Trophoblast cell (in vitro differentiated cells and primary cell): ENCODE data around the gene RB1.

Experiments used
- DNase-seq, 2 donors: peaks; one replicate each; pipeline ENCODE4 v3.0.0-alpha.2; 2016
- H2AFZ ChIP-seq: 2 replicates; pipeline ENCODE4 v1.6.1; 2013; ENCODE audit warnings: low read length, moderate library complexity, mild to moderate bottlenecking; ENCODE audit not compliant: insufficient read depth, poor library complexity
- H2AK5ac ChIP-seq: 2 replicates; pipeline ENCODE4 v1.6.1; 2013; ENCODE audit warnings: mild to moderate bottlenecking, low read length
- H2BK120ac ChIP-seq: 2 replicates; pipeline ENCODE4 v1.6.1; 2013; ENCODE audit warnings: low read length, mild to moderate bottlenecking, moderate library complexity; ENCODE audit not compliant: insufficient read depth, poor library complexity
- H2BK12ac ChIP-seq: 2 replicates; pipeline ENCODE4 v1.6.1; 2013; ENCODE audit warnings: mild to moderate bottlenecking, low read length, moderate library complexity
- H2BK5ac ChIP-seq: 2 replicates; pipeline ENCODE4 v1.6.1; 2013; ENCODE audit warnings: low read length, low read depth, moderate library complexity, mild to moderate bottlenecking; ENCODE audit not compliant: poor library complexity
- H3K14ac ChIP-seq: 2 replicates; pipeline ENCODE4 v1.6.1; 2013; ENCODE audit warnings: mild to moderate bottlenecking, low read length
- H3K18ac ChIP-seq: 2 replicates; pipeline ENCODE4 v1.6.1; 2013; ENCODE audit warnings: mild to moderate bottlenecking, low read length
- H3K23ac ChIP-seq: 2 replicates; pipeline ENCODE4 v1.6.1; 2013; ENCODE audit warnings: low read length
- H3K27ac ChIP-seq: 2 replicates; pipeline ENCODE4 v1.5.1; 2013; ENCODE audit warnings: low read depth, mild to moderate bottlenecking, inconsistent platforms, low read length, moderate library complexity
- H3K27me3 ChIP-seq: 2 replicates; pipeline ENCODE4 v1.6.1; 2013; ENCODE audit warnings: inconsistent platforms, mild to moderate bottlenecking, low read length, moderate library complexity; ENCODE audit not compliant: insufficient read depth
- H3K36me3 ChIP-seq, 2 experiments: 1 replicate in 1 of 2; 2 replicates in 1 of 2; pipeline ENCODE4 v1.6.1; 2013; ENCODE audit warnings: low read length in 2 of 2, mild to moderate bottlenecking in 2 of 2, moderate library complexity in 1 of 2; ENCODE audit not compliant: insufficient read depth in 2 of 2, control insufficient read depth in 1 of 2
- H3K4ac ChIP-seq: 2 replicates; pipeline ENCODE4 v1.6.1; 2013; ENCODE audit warnings: low read depth, mild to moderate bottlenecking, low read length, moderate library complexity
- H3K4me1 ChIP-seq, 2 experiments: 1 replicate in 1 of 2; 2 replicates in 1 of 2; pipeline ENCODE4 v1.6.1; 2013; ENCODE audit warnings: low read length in 2 of 2, mild to moderate bottlenecking in 2 of 2, moderate library complexity in 1 of 2; ENCODE audit not compliant: insufficient read depth in 2 of 2, control insufficient read depth in 1 of 2
- H3K4me2 ChIP-seq: 2 replicates; pipeline ENCODE4 v1.6.1; 2013; ENCODE audit warnings: inconsistent platforms, mild to moderate bottlenecking, low read length, moderate library complexity
- H3K4me3 ChIP-seq: 2 replicates; pipeline ENCODE4 v1.5.1; 2013; ENCODE audit warnings: mild to moderate bottlenecking, low read depth, low read length, inconsistent platforms
- H3K79me1 ChIP-seq: one replicate; pipeline ENCODE4 v1.6.1; 2013; ENCODE audit warnings: low read length
- H3K79me2 ChIP-seq: 2 replicates; pipeline ENCODE4 v1.6.1; 2013; ENCODE audit warnings: low read length, mild to moderate bottlenecking; ENCODE audit not compliant: control insufficient read depth, insufficient read depth, poor library complexity
- H3K9ac ChIP-seq: 2 replicates; pipeline ENCODE4 v1.6.1; 2013; ENCODE audit warnings: mild to moderate bottlenecking, low read length
- H3K9me3 ChIP-seq: 2 replicates; pipeline ENCODE4 v1.6.1; 2013; ENCODE audit warnings: low read depth, mild to moderate bottlenecking, control low read depth, inconsistent platforms, low read length; ENCODE audit not compliant: insufficient read depth
- H4K12ac ChIP-seq: 2 replicates; pipeline ENCODE4 v1.6.1; 2013; ENCODE audit warnings: low read depth, mild to moderate bottlenecking, low read length, moderate library complexity
- H4K8ac ChIP-seq: 2 replicates; pipeline ENCODE4 v1.6.1; 2013; ENCODE audit warnings: low read depth, mild to moderate bottlenecking, low read length, moderate library complexity
- H4K91ac ChIP-seq: one replicate; pipeline ENCODE4 v1.6.1; 2013; ENCODE audit warnings: low read depth, mild to moderate bottlenecking, low read length, moderate library complexity
- WGBS: extraction: QIAGEN DNeasy Blood & Tissue Kit; methylation state at CpG from one replicate; pipeline ENCODE4 v1.1.7; 2013; ENCODE audit warnings: missing lambda C conversion rate; ENCODE audit not compliant: insufficient read length, insufficient coverage; ENCODE audit errors: extremely low coverage; 5-methylcytosine and 5-hydroxymethylcytosine counted together

The RB1 gene

GRCh38 chr13:48497669-48498068 is 194.1 kb downstream of the RB1 start:
- Histone ChIP-seq H3K9me3 (no peaks in the 10 kb centered on the region), H3K27ac (no peak overlapping the region), H4K91ac (no peak overlapping the region), H2AFZ (no peak overlapping the region), H3K4me1 (no peaks in the 10 kb centered on the region), H2AK5ac (no peak overlapping the region), H2BK12ac (no peak overlapping the region), H3K18ac (no peak overlapping the region), H3K4ac (no peak overlapping the region), H2BK5ac (no peak overlapping the region), H3K4me3 (no peak overlapping the region), H3K79me2 (no peaks in the 10 kb centered on the region), H4K12ac (no peak overlapping the region), H2BK120ac (no peak overlapping the region), H3K23ac (no peak overlapping the region), H3K9ac (no peak overlapping the region), H3K79me1 (no peaks in the 10 kb centered on the region), H4K8ac (no peak overlapping the region), H3K4me2 (no peak overlapping the region), H3K36me3 (no peaks in the 10 kb centered on the region), H3K14ac (no peak overlapping the region), H3K27me3 (no peaks in the 10 kb centered on the region)
- WGBS = no CpG with 5 or more reads among the region's 2 CpGs
- no peak for DNase-seq

GRCh38 chr13:48500652-48501197 is 197.2 kb downstream of the RB1 start:
- Histone ChIP-seq H2AFZ (no peak overlapping the region), H3K4me1 (no peaks in the 10 kb centered on the region), H3K36me3 (no peaks in the 10 kb centered on the region), H2AK5ac (no peak overlapping the region), H3K18ac (no peak overlapping the region), H4K8ac (no peak overlapping the region), H3K9ac (no peak overlapping the region), H3K27me3 (no peaks in the 10 kb centered on the region), H3K14ac (no peak overlapping the region), H2BK12ac (no peak overlapping the region), H3K4me3 (no peak overlapping the region), H2BK120ac (no peak overlapping the region), H3K4me2 (no peak overlapping the region), H4K91ac (no peak overlapping the region), H4K12ac (no peak overlapping the region), H2BK5ac (no peak overlapping the region), H3K23ac (no peak overlapping the region), H3K79me2 (no peaks in the 10 kb centered on the region), H3K9me3 (no peaks in the 10 kb centered on the region), H3K27ac (no peak overlapping the region), H3K4ac (no peak overlapping the region), H3K79me1 (no peaks in the 10 kb centered on the region)
- no CpG with 5 or more reads among the region's 4 CpGs for WGBS
- peak; percentile 60 to 85 for DNase-seq

DNA sequence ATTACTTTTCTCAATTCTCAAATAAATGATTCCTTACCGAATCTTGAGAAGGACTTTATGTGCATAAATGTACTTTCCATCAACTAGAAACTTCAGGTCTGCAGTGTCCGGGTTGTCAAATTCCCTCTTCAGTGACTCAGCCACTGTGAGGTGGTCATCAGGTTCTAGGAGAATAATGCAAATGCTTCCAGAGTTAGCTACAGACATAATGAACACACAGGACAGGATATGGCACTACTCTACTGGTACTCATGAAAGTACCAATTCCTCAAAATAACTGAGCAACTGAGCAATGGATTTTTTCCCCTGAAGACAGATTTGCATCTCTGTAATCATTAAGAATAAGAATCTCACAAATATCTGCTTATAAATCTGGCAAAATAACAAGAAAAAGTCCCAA is 198.2 kb downstream of the RB1 start:
- no peak overlapping the region for H3K4me2 ChIP-seq
- H3K9ac ChIP-seq = no peak overlapping the region
- H2BK120ac ChIP-seq = no peak overlapping the region
- no peak overlapping the region for H3K4ac ChIP-seq
- WGBS = no CpG with 5 or more reads among the region's 2 CpGs
- no peak overlapping the region for H3K27ac ChIP-seq
- no peaks in the 10 kb centered on the region for H3K9me3 ChIP-seq
- H2BK5ac ChIP-seq = no peak overlapping the region
- H3K79me2 ChIP-seq = no peaks in the 10 kb centered on the region
- no peaks in the 10 kb centered on the region for H3K4me1 ChIP-seq
- H4K8ac ChIP-seq = no peak overlapping the region
- no peaks in the 10 kb centered on the region for H3K36me3 ChIP-seq
- no peak overlapping the region for H3K18ac ChIP-seq
- H3K23ac ChIP-seq = no peak overlapping the region
- no peak overlapping the region for H4K91ac ChIP-seq
- no peak overlapping the region for H2AFZ ChIP-seq
- H4K12ac ChIP-seq = no peak overlapping the region
- H2AK5ac ChIP-seq = no peak overlapping the region
- no peaks in the 10 kb centered on the region for H3K27me3 ChIP-seq
- no peak for DNase-seq
- H3K4me3 ChIP-seq = no peak overlapping the region
- no peaks in the 10 kb centered on the region for H3K79me1 ChIP-seq
- no peak overlapping the region for H3K14ac ChIP-seq
- H2BK12ac ChIP-seq = no peak overlapping the region

DNA sequence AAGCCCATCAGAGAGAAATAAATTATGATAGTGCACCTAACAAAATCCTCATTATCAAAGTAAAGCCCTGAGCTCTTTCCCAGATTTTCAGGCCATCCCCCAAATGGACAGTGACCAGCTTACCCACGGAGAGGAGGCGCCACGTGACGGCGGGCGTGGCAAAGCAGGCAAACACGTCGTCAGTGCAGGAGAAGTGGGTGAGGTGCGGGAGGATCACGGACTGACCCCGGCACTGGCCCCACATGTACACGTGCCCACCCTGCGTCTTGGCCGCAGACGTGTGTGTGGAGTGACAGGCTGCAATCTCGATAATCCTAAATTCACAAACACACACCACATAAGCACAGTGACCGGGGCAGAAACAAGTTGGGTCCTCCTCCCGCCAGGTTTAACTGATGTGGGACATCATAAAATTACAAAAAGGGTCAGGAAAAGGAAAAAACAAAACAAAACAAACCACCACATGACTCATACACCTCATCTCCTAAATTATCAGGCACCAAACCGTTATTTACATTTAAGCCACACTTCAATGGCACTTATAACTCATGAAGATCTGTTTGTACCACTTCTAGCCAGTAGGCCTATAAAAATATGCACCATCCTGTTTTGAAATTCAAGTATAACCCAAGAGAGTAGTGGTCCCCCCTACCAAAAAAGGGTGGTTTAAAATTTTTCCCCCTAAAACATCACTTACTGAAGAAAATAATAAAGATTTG is 199.2 kb downstream of the RB1 start:
- Histone ChIP-seq H3K9ac (no peak overlapping the region), H2AFZ (no peak overlapping the region), H3K4me1 (no peaks in the 10 kb centered on the region), H4K91ac (no peak overlapping the region), H3K4me3 (no peak overlapping the region), H2BK120ac (no peak overlapping the region), H2BK12ac (no peak overlapping the region), H4K12ac (no peak overlapping the region), H3K23ac (no peak overlapping the region), H3K27ac (no peak overlapping the region), H2AK5ac (no peak overlapping the region), H3K4me2 (no peak overlapping the region), H4K8ac (no peak overlapping the region), H3K79me2 (no peaks in the 10 kb centered on the region), H3K9me3 (no peaks in the 10 kb centered on the region), H3K14ac (no peak overlapping the region), H2BK5ac (no peak overlapping the region), H3K27me3 (no peaks in the 10 kb centered on the region), H3K4ac (no peak overlapping the region), H3K79me1 (no peaks in the 10 kb centered on the region), H3K18ac (no peak overlapping the region), H3K36me3 (no peaks in the 10 kb centered on the region)
- WGBS = no CpG with 5 or more reads among the region's 19 CpGs
- no peak for DNase-seq
